GM18511 (cell line): ENCODE measurements around the gene CACUL1.

Experiments
- ATAC-seq: cut with Tn5 transposase; IDR thresholded peaks from one replicate; pipeline ENCODE4 v1.9.1; 2021; ENCODE audit warnings: mild to moderate bottlenecking, moderate library complexity; ENCODE audit not compliant: unreplicated experiment

Gene CACUL1

DNA sequence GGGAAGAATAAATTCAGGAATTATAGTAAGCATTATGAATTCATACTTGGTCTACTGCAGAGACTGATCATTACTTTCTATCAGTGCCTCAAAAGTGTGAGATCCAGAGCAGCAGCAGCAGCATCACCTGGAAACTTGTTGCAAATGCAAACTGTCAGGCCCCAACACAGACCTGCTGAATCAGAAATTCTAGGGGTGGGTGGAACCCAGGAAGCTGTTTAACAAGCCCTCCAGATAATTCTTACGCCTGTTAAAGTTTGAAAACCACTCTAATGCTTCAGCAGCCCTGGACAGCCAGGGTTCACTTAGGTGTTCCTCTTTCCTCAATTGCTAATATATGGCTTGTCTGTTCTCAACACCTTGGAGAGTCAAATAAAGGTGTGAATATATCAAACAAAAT lies 19.5 kb downstream of the CACUL1 start:
- ATAC-seq: no peak

DNA sequence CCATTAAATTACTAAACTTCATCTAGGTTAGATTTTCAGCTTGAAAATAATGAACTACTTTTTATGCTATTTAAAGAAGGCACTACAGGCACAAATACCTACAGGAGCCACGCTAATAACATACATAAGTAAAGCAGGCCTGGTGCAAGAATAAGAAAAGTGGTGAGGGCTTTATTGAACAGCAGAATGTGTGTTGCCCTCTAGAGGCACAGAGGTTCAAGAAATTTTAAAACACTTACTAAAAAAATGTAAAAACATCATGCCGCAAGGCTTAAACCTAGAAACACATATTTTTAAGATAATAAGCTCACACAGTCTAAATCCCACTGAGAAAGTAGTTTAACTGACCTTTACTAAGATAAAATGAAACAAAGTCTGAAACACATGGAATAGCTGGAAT lies 20.3 kb downstream of the CACUL1 start:
- ATAC-seq: no peak

DNA sequence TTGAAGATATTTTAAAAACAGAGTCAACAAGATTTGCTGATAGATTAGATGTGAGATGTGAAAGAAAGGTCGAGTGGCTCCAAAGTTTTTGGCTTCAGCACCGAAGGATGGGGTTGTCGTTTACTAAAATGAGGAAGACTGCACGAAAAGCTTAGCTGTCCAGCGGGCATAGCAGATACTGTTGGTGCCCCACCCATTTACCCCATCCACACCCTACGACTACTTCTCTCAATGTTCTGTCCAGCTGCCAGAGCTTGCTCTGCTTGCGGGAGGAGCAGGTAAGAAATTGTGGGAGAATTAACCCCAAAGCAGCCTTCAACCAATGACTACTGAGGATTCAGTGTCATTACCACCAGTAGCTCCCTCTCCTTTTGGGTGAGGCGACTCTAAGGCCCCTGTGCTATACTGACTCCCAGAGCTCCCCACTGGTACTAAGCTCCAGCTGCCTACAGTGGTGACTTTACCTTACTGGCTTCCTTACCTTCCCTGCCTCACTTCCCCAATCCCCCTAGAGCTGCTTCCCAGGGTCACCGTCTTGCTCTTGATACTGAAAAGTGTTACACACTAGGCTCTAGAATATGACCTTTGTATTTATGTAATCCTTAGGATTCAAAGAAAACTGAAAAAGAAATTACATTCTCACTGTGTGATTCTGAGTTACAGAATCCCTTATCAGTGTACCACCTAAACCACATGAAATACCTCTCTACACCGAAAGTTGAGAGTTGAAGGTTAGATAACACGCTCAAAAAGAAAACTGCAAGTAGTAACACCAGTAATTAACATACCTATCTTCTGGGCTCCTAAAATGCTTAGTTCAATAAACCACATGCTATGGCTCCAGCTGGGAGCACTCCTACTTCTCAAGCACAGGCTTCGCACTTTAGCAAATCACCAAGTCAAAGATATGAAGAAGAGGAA lies 22.3 kb downstream of the CACUL1 start:
- peak; percentile 62 for ATAC-seq

DNA sequence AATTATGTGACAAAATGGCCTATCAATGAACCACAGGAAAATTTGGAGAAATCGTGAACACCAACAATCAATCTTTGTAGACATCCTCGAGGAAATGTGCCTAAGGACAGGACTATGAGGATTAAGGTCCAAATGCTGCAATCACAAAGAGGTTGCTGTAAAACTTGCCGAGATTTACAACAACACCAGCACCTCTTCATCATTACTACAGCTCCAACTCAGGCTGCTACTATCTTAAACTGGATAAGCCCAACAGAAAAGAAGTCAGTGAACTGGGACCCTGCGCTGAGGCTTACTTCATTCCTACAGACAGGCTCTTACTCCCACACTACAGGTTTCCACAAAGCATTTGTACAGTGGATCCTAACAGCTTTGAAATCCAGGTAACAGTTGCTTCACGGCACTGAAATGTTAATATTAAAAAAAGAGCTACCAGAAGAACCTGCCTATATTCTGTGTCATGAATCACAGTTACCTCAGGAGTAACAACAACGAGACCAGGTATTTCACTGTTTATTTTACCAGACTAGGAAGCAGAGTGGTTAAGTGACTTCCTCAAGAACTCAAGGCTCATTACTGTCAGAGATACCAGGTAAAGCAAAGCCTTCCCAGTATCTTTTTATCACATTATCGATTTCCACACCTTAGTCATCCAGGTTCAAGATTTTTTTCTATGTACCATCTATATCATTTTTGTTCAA lies 23.9 kb downstream of the CACUL1 start:
- ATAC-seq: no peak

DNA sequence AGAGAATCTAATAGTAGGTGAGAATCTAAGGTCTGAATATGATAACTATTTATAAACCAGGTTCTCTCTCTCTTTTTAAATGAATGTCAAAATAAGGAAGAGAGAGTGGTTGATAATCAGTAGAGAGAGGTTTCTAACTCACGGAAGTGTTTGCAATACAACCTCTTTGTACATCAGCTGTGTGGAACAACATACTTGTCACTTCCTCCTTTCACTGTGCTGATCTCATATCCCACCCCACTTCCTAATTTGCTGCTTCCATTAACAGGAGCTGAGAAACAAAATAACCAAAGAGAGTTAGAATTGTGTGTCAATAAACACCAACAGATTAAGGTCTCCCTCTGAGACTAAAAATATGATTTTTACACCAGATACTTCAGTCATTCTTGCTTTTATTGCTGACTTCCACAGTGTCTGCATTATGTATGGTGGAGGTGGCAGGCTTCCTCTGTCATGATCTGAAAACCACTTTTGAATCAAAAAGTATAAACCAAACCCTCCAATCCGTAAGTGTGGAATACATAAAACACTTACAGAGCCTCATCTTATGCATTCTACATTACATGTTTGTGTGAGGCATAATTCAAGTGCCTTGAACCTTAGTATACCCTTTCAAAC lies 25.0 kb downstream of the CACUL1 start:
- ATAC-seq: peak; percentile 90

DNA sequence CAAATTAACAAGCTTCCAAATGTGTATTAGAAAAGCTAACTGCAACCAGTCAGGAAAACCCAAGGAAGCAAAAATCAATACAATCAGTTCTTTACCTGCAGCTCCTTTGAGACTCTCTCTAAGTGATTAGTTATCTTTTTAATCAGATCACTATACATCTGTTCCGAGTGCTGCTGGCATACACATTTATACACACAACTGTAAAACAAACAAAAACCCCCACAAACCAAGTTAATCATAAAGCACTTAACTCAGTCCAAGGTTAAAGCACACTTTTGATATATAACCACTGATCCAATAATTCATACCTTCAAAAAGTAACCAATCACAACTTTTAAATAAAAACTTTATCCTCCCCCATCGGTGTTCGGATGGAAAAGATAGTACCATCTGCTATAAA lies 25.6 kb downstream of the CACUL1 start:
- ATAC-seq: no peak

DNA sequence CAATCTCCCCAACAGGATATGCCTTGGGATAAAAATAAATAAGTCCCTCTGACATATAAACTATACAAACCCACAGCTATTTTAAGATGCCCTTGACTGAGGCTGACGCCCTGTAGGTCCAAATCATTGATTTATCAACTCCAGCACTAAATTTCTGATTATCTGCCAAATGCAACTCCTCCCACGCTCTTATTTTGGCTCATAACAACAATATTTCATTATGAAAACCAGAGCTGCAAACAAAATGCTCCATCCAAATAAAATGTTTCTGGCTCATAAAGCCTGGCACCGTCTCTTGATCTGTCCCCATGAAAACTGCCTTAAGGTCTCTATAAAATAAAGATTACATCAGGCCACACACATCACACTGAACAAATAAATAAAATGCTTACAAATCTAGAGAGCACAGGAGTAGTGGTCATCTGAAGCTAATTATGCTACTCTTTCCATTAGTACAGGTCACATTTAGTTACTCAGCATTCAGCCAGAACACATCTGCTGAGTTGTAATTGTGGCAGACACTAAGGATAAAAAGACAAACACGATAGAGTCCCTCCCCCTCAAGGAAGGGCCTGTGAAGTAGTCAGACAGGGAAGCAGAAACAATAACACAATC lies 28.8 kb downstream of the CACUL1 start:
- no peak for ATAC-seq

DNA sequence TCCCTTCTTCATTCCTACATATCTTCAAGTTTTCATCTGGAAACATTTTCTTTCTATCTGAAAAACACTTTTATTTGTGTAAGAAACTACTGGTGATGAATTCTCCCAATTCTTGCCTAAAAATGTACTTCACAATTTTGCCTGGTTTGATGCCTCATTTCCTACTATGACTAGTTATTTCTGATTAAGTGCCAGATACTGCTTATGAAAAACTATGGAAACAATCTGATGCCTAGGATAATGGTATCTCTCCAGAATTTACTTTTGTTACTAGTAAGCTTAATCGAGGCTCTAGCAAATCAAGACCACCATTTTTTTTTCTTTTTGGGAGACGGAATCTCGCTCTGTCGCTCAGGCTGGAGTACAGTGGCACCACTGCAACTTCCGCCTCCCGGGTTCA lies 31.3 kb downstream of the CACUL1 start:
- no peak for ATAC-seq

DNA sequence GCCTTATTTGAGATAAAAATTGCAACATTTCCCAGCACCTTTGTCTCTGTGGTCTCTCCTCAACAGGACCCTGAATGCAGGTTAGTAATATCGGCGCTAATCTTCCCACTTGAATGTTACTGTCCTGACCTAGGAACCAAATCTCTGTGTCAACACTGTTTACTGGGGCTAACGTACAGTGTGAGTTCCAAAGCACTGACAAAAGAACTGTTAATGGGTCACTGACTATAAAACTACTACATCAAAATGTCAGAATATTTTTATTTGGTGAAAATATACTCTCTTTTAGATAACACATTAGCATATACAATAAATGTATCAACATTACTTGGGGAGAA lies 33.3 kb downstream of the CACUL1 start:
- ATAC-seq: no peak

DNA sequence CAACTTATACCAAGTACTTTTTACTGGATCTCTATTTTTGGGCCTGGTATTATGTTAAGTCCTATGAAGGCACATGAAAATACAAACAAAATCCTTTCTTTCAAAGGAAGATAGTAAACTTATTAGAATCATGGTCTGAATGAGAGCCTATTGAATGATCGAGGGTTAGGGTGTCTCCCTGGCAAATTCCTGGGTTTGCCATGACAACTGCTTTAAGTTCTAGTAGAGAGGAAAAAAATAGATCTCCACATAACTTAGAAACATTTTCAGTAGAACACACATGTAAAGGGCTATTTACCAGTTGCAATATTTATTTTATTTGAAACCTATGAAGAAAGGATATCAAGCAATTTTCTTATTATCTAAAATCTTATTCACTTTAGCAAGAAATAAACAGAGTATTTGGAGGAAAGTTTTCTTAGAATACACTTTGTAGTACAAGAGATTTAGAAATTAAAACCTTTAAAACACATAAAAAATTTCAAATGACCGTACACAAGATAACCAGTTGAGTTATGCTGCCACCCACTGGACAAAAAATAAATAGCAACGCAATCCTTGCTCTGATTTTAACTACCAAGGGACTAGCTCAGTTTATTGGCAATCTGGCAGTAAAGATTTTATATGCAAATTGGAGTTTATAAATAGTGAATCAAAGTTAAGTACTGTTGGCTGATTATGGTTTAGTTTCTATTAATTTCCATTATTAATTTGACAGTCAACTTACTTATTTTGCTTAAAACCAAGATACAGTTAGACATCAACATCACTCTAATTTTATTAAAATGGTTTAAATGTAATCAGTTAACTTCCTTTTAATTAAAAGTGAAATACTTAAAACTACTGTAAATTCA lies 33.9 kb downstream of the CACUL1 start:
- ATAC-seq: no peak

DNA sequence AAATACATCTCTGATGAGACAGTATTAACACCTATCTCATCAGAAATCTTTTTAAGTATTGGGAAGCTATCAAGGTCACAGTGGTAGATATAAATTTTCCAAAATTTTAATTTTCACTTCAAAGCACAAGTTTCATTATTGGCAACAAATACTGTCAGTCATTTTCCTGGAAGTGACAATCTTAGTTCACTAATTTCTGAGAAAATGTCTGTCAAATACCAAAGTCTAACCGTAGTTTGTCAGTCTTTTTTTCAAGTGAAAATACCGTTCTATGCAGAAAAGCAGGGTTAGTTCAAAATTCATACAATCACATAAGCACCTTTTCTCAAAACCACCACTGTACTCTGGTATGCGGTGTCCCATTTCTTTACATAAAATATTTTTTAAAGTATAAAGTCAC lies 40.4 kb downstream of the CACUL1 start:
- no peak for ATAC-seq

DNA sequence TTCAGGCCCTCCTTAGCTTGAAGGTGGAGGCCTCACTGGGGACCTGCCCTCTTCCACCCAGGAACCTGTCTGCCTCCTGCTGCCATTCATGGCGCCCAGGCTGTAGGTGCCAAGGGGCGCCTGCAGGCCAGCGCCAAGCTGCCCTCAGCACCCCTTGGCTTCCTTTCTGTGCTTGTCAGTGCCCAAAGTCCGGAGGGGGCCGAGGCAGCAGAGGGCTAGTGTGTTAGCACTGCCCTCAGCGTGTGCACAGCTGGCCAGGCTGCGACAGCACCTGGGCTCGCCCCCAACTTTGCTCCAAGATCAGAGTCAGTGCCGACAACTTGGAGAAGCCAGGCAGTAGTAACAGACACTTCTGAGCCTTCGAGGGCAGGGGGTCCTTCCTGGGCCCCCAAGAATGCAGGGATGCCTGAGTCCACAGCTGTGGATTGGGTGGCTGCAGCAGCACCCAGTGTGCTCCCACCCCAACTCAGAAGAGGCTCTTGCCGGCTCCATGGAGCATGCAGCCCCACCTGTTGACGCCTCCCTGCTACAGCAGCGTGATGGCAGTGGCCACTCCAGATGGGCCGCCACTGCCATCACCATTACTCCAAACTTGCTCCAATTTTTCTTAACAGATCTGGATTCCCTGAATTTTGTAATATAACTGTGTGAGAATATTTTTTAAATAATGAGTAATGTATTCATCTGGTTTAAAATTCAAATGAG lies 41.7 kb downstream of the CACUL1 start:
- ATAC-seq: no peak

DNA sequence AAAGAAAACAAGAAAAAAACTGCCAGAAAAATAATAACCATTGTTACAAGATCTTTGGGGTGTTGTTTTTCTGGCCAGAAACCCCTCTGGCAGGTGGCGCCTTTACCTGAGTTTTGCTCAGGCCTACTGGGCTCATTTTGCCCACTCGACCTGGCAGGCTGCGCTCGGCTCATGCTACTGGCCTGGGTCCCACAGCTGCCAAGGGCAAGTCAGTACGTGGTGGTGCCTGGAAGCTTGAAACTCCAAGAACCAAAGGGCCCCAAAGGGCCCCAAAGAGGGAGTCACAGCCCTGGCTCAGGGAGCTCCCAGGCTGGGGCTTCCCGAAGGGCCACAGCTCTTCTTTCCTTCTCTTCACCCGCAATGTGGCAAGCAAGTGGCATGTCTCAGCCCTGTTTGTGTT lies 42.7 kb downstream of the CACUL1 start:
- no peak for ATAC-seq

DNA sequence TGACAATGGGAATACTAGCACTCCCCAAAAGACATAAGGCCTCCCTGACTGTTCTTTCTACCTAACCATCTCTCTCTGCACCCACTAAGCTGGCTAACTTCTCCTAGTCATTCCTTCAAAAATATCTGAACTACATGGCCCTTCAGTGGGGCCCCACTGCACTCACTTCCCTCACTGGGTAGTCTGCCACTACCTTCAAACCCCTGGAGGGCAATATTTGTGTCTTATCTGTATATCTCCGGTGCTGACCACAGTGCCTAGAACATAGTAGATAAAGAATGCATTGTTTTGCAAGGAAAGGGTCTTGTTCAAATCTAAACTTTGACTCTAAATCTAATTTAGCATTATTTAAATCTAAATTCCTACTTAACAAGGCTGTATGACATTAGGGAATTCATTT lies 44.3 kb downstream of the CACUL1 start:
- ATAC-seq: no peak

DNA sequence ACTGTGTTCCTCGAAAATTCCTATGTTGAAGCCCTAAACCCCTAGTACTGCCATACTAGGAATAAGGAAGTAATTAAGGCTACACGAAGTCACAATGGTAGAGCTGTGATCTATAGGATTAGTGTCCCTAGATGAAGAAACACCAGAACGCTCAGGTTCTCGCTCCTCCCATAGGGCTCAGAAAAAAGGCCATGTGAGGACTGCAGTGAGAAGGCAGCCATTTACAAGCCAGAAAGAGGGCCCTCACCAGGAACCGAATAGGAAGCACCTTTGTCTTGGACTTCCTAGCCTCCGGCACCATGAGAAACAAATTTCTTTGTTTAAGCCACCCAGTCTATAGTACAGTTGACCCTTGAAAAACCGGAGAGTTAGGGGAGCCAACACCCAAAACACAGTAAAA lies 46.2 kb downstream of the CACUL1 start:
- ATAC-seq: no peak

DNA sequence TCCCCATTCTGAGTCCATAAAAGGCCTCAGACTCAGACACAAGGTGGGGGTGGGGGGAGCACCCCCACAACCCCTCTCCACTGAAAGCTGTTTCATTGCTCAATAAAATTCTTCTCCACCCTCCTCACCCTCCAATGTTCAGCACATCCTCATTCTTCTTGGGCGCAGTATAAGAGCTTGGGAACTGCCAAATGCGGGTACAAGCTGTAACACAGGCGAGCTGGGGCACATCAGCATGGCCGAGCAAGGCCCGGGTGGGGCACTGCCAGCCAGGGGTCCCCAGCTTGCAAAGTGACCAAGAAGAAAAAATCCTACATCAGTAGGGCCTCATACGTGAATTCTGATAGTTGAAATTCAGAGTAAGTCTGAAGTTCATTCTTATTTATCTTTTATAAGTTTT lies 50.1 kb downstream of the CACUL1 start:
- ATAC-seq: no peak

DNA sequence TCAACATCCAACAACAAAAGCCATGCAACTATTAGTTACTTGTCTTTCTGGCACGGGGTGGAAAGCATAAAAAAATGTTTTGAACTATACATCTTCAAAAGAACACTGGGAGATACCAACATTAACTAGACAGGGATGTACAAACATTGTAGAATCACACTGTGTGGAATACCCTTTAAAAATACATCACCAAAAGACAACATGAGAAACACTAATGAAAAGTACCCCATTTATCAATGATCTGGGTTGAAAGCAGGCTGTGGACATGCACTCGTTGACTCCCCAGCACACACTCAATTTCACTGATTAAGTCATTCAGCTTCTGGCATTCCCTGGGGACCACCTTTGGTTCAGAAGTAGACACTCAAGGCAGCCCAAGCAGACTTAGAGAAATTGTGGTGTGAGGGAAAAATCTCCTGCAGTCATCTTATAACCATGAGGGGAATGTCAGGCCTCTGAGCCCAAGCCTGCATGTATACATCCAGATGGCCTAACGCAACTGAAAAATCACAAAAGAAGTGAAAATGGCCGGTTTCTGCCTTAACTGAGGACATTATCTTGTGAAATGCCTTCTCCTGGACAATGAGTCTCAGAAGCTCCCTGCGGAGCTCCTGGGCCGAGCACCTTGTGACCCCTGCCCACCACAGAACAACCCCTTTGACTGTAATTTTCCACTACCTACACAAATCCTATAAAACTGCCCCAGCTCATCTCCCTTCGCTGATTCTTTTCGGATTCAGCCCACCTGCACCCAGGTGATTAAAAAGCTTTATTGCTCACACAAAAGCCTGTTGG lies 53.0 kb downstream of the CACUL1 start:
- no peak for ATAC-seq

DNA sequence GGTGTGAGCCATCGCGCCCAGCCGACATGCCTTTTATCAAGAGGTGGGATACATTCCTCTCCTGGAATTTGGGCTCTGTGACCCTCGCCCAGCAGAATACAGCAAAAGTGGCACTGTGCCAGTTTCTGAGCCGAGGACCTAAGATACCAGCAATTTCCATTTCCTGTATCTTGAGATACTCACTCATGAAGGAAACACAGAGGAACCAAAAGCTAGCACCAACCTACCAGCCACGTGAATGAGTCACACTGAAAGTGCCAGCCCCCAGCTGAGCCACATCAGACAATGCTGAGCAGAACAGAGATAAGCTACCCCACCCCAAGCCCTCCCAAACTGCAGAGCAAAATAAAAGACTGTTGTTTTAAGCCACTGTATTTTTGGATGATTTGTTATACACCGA lies 56.3 kb downstream of the CACUL1 start:
- ATAC-seq: peak; percentile 100

DNA sequence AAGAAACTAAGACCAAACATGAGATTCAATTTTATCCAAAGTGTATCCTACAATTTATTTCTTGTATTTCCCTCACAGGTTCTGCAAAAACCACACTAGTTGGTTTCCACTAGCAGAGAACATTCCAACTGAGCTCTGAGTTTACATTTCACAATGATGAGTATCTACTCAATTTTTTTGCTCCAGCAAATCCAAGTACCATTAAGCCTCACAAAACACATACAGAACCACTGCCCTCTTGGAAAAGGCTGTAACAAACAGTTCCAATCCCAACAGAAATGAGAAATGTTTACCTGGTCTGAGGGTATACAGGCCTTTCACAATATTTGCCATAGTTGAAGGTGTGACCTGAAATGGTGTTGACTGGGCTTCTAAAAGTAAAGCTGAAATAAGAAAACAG lies 59.9 kb downstream of the CACUL1 start:
- ATAC-seq: no peak
